Naive B cell (primary cell): Measurements from ENCODE around the gene TMIGD2. TPM values are rescaled to one million over a fixed set of nuclear protein-coding genes. Genes with fewer than 3 reads are reported as not detected.
"Not testable (repeated sequence)": the region's sequence is repeated elsewhere in the genome, so short reads cannot be mapped to it uniquely, and the experiment has no call there.

Experiments
- ATAC-seq, 2 donors: fragments of 150-1000 bp; cut with Tn5 transposase; 2 replicates each; pipeline ENCODE4 v1.10.0; 2021; ENCODE audit warnings: low read depth in 2 of 2, mild to moderate bottlenecking in 2 of 2, moderate library complexity in 2 of 2
- DNase-seq: peaks from one replicate; pipeline ENCODE4 v3.0.0; 2022
- H3K27ac Mint-ChIP-seq, 6 donors: one replicate each; pipeline ENCODE4 v1.8.0; 2020 to 2022; ENCODE audit warnings: mild to moderate bottlenecking in 6 of 6, mixed read lengths in 6 of 6, moderate library complexity in 5 of 6, inconsistent platforms in 2 of 6
- H3K27me3 Mint-ChIP-seq, 3 donors: one replicate each; pipeline ENCODE4 v1.8.0; 2021 to 2022; ENCODE audit warnings: mixed read lengths in 3 of 3, mild to moderate bottlenecking in 1 of 3
- H3K36me3 Mint-ChIP-seq, 2 donors: one replicate each; pipeline ENCODE4 v1.8.0; 2020 to 2022; ENCODE audit warnings: mixed read lengths in 2 of 2, inconsistent platforms in 1 of 2, mild to moderate bottlenecking in 1 of 2
- H3K4me1 Mint-ChIP-seq, 3 donors: one replicate each; pipeline ENCODE4 v1.8.0; 2020 to 2022; ENCODE audit warnings: mixed read lengths in 3 of 3, inconsistent platforms in 1 of 3, mild to moderate bottlenecking in 1 of 3, moderate library complexity in 1 of 3
- H3K4me3 Mint-ChIP-seq, 8 donors: one replicate each; pipeline ENCODE4 v1.8.0; 2020 to 2022; ENCODE audit warnings: mild to moderate bottlenecking in 8 of 8, mixed read lengths in 8 of 8, moderate library complexity in 8 of 8, inconsistent platforms in 2 of 8
- H3K9me3 Mint-ChIP-seq, 7 donors: one replicate each; pipeline ENCODE4 v1.8.0; 2020 to 2022; ENCODE audit warnings: mixed read lengths in 7 of 7, mild to moderate bottlenecking in 5 of 7, inconsistent platforms in 2 of 7, moderate library complexity in 1 of 7
- polyA plus RNA-seq, 6 donors: library from polyadenylated mRNA; unstranded; fragments of 300-500 nt; fragmentation: Illumina TruSeq; gene quantifications; one replicate each; pipeline ENCODE4 v1.2.3, GENCODE V29; 2021; ENCODE audit warnings: low read depth in 6 of 6

Gene TMIGD2
- polyA plus RNA-seq, 6 donors from 2014 or later, result not detected

- Mint-ChIP-seq H3K27ac (peak overlapping the region; percentile 70 to 93 (median 80)), H3K4me3 (peak overlapping the region; percentile 86 to 95 (median 90)), H3K4me1 (peaks cover 31 to 38% (median 32%) of the 10 kb centered on the region in 3 donors), H3K36me3 (no peaks in the 10 kb centered on the region), H3K9me3 (peaks cover 0 to 13% (median 0%) of the 10 kb centered on the region in 7 donors), H3K27me3 (no peaks in the 10 kb centered on the region)
- no peak for ATAC-seq
- DNase-seq, result no peak
These were observed 35.8 kb upstream of the TMIGD2 start for GRCh38 chr19:4337906-4338440.

- ATAC-seq, result no peak
- no peak overlapping the region for H3K4me3 Mint-ChIP-seq
- H3K27ac Mint-ChIP-seq, result peak overlapping the region in 1 of 6 donors; percentile 0
These were observed 32.9 kb upstream of the TMIGD2 start for GRCh38 chr19:4334929-4335570.

GRCh38 chr19:4329858-4330257 lies 27.7 kb upstream of the TMIGD2 start:
- Mint-ChIP-seq H3K27me3 (peaks cover 0 to 31% (median 0%) of the 10 kb centered on the region in 3 donors), H3K27ac (peak overlapping the region in 2 of 6 donors; percentile 27 to 93), H3K4me1 (peaks cover 25 to 40% (median 34%) of the 10 kb centered on the region in 3 donors)

More at GRCh38 chr19:4334929-4335570, 32.9 kb upstream of the TMIGD2 start:
- no peaks in the 10 kb centered on the region for H3K36me3 Mint-ChIP-seq
- peaks cover 20 to 26% (median 24%) of the 10 kb centered on the region in 3 donors for H3K4me1 Mint-ChIP-seq
- no peaks in the 10 kb centered on the region for H3K27me3 Mint-ChIP-seq
- DNase-seq, result no peak
- H3K9me3 Mint-ChIP-seq, result peaks cover 0 to 13% (median 0%) of the 10 kb centered on the region in 7 donors

GRCh38 chr19:4328991-4329681 lies 26.9 kb upstream of the TMIGD2 start:
- Mint-ChIP-seq H3K27ac (peak overlapping the region; percentile 75 to 98 (median 96)), H3K27me3 (peaks cover 0 to 31% (median 0%) of the 10 kb centered on the region in 3 donors), H3K4me3 (peak overlapping the region; percentile 77 to 93 (median 86)), H3K4me1 (peaks cover 25 to 36% (median 28%) of the 10 kb centered on the region in 3 donors), H3K9me3 (peaks cover 0 to 11% (median 0%) of the 10 kb centered on the region in 7 donors)
- not testable (repeated sequence) for H3K36me3 Mint-ChIP-seq, ATAC-seq, DNase-seq

More at GRCh38 chr19:4329858-4330257, 27.7 kb upstream of the TMIGD2 start:
- Mint-ChIP-seq H3K9me3 (peaks cover 0 to 11% (median 1%) of the 10 kb centered on the region in 7 donors), H3K4me3 (peak overlapping the region in 7 of 8 donors; percentile 20 to 93 (median 50)), H3K36me3 (no peaks in the 10 kb centered on the region)
- no peak for ATAC-seq
- DNase-seq, result no peak

DNA sequence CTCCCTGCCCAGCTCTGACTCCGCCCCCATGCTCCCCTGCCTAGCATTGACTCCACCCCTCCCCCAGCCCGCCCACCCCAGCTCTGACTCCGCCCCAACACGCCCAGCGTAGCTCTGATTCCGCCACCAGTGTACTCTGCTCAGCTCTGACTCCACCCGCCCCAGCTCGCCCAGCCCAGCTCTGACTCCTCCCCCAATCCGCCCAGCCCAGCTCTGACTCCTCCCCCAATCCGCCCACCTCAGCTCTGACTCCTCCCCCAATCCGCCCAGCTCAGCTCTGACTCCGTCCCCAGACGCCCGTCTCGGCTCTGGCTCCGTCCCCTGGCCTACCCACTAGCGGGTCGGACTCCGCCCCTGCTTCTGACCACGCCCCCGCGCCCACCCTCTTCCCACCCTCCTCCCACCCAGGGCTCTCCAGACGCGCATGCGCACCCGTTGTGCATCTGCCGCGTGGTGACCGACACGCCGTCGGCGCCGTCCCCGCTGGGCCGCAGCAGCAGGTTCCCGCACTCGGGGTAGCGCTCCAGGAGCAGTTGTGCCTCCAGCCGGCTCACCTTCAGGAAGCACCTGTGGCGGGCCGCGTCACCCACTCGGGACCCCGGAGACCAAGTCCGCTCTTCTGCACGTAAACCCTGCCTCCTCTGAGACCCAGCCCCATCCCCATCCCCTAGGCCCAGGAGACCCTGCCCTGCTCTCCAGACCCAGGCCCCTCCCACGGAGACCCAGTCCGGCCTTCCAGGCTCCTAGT lies 26.2 kb upstream of the TMIGD2 start:
- ATAC-seq, result peak; percentile 84
- DNase-seq, result peak; percentile 74
- peaks cover 25 to 34% (median 28%) of the 10 kb centered on the region in 3 donors for H3K4me1 Mint-ChIP-seq
- peak overlapping the region; percentile 75 to 98 (median 96) for H3K27ac Mint-ChIP-seq
- peak overlapping the region; percentile 77 to 93 (median 86) for H3K4me3 Mint-ChIP-seq
- no peaks in the 10 kb centered on the region for H3K36me3 Mint-ChIP-seq
- peaks cover 0 to 31% (median 0%) of the 10 kb centered on the region in 3 donors for H3K27me3 Mint-ChIP-seq
- H3K9me3 Mint-ChIP-seq, result peaks cover 0 to 11% (median 0%) of the 10 kb centered on the region in 7 donors

DNA sequence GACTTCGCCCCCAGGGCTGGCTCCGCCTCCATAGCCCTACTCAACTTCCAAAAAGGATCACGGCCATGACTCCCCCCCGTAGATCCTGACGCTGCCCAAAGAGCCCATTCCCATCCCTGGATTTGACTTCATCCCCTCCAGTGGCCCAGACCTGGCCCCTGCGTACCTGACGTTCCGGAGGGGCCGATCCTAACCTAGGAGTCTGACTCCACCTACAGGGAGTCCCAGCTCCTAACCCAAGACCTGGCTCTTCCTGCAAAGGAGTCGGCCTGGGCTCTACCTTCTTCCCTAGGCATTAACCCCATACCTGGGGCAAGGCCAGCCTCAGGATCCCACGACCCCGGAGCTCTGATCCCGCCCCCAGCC lies 25.7 kb upstream of the TMIGD2 start:
- Mint-ChIP-seq H3K4me1 (peaks cover 25 to 34% (median 28%) of the 10 kb centered on the region in 3 donors), H3K36me3 (no peaks in the 10 kb centered on the region), H3K27me3 (peaks cover 0 to 31% (median 0%) of the 10 kb centered on the region in 3 donors), H3K4me3 (peak overlapping the region; percentile 75 to 93 (median 84)), H3K27ac (peak overlapping the region in 3 of 6 donors; percentile 63 to 98 (median 96)), H3K9me3 (peaks cover 0 to 11% (median 0%) of the 10 kb centered on the region in 7 donors)
- ATAC-seq, result peak in 1 of 2 donors; percentile 1
- DNase-seq, result no peak

- Mint-ChIP-seq H3K4me1 (peaks cover 25 to 34% (median 28%) of the 10 kb centered on the region in 3 donors), H3K27me3 (peaks cover 0 to 31% (median 0%) of the 10 kb centered on the region in 3 donors), H3K27ac (peak overlapping the region in 4 of 6 donors; percentile 38 to 96 (median 77)), H3K36me3 (no peaks in the 10 kb centered on the region), H3K4me3 (peak overlapping the region; percentile 75 to 93 (median 84)), H3K9me3 (peaks cover 0 to 11% (median 0%) of the 10 kb centered on the region in 7 donors)
- ATAC-seq (no peak), DNase-seq (peak; percentile 27)
These were observed 25.2 kb upstream of the TMIGD2 start for GRCh38 chr19:4327252-4327876.

GRCh38 chr19:4326837-4327251 lies 24.7 kb upstream of the TMIGD2 start:
- DNase-seq, result no peak
- Mint-ChIP-seq H3K36me3 (no peaks in the 10 kb centered on the region), H3K4me1 (peaks cover 25 to 34% (median 28%) of the 10 kb centered on the region in 3 donors), H3K4me3 (peak overlapping the region in 6 of 8 donors; percentile 60 to 93 (median 83)), H3K9me3 (peaks cover 0 to 11% (median 2%) of the 10 kb centered on the region in 7 donors), H3K27me3 (peaks cover 0 to 31% (median 0%) of the 10 kb centered on the region in 3 donors), H3K27ac (peak overlapping the region in 2 of 6 donors; percentile 92 to 96)
- no peak for ATAC-seq

- ATAC-seq, result no peak
- Mint-ChIP-seq H3K4me1 (peaks cover 25 to 34% (median 28%) of the 10 kb centered on the region in 3 donors), H3K4me3 (peak overlapping the region in 7 of 8 donors; percentile 40 to 90 (median 80)), H3K27ac (peak overlapping the region in 3 of 6 donors; percentile 26 to 92 (median 34)), H3K27me3 (peaks cover 0 to 31% (median 0%) of the 10 kb centered on the region in 3 donors), H3K36me3 (no peaks in the 10 kb centered on the region), H3K9me3 (peaks cover 0 to 15% (median 2%) of the 10 kb centered on the region in 7 donors)
- no peak for DNase-seq
These were observed 24.1 kb upstream of the TMIGD2 start for GRCh38 chr19:4326215-4326836.

DNA sequence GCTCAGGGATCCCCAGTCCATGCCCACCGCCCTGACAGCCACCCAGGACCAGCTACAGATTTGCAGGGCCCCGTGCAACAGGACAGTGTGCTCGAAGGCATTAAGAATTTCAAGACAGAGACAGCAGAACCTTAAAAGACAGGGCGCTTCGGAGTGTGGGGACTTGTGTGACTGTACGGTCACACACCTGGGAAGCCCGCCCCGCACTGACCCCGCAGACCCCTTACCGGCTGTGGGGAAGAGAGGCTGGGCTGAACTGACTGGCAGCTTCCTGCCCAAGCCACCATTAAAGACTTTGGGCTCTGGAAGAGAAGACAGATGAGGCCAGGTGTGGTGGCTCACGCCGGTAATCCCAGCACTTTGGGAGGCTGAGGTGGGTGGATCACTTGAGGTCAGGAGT lies 22.0 kb upstream of the TMIGD2 start:
- peaks cover 5 to 19% (median 12%) of the 10 kb centered on the region in 7 donors for H3K9me3 Mint-ChIP-seq
- ATAC-seq (no peak), DNase-seq (no peak)
- peak overlapping the region in 2 of 8 donors; percentile 43 to 75 for H3K4me3 Mint-ChIP-seq
- H3K27ac Mint-ChIP-seq, result peak overlapping the region in 1 of 6 donors; percentile 70
- H3K27me3 Mint-ChIP-seq, result peaks cover 0 to 36% (median 0%) of the 10 kb centered on the region in 3 donors
- H3K36me3 Mint-ChIP-seq, result no peaks in the 10 kb centered on the region
- H3K4me1 Mint-ChIP-seq, result peaks cover 25 to 40% (median 31%) of the 10 kb centered on the region in 3 donors

DNA sequence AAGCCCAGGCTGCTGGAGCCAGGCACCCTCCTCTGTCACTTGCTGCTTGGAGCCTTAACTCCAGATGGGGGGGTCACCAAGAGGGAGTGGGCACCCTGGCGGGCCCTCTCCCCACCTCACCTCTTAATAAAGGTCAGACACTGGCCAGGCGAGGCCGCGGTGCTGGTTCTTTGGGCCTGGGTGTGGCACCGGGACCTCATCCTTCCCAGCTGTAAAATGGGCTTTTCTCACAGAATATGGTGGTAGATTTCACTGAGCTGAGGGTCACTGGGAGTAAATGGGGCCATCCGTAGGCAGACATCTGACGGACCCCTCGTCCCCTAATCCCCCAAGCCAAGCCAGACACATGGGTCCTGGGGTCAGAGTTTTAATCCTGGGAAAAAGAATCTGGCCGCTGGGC lies 21.5 kb upstream of the TMIGD2 start:
- no peak for ATAC-seq
- Mint-ChIP-seq H3K36me3 (no peaks in the 10 kb centered on the region), H3K4me1 (peaks cover 23 to 42% (median 32%) of the 10 kb centered on the region in 3 donors), H3K27ac (no peak overlapping the region), H3K4me3 (no peak overlapping the region), H3K9me3 (peaks cover 6 to 20% (median 12%) of the 10 kb centered on the region in 7 donors), H3K27me3 (peaks cover 0 to 38% (median 0%) of the 10 kb centered on the region in 3 donors)
- DNase-seq, result no peak
